Natural killer cell (primary cell): ENCODE measurements around the gene GPR107. TPM values are rescaled to one million over a fixed set of nuclear protein-coding genes. Genes with fewer than 3 reads are reported as not detected.

Experiments used
- ATAC-seq, 3 donors: fragments of 150-1000 bp in 2 of 3; fragments of 200-7000 bp in 1 of 3; cut with Tn5 transposase; 1 replicate in 1 of 3; 2 replicates in 2 of 3; pipeline ENCODE4 v1.10.0; 2021; ENCODE audit warnings: mild to moderate bottlenecking in 2 of 3, moderate library complexity in 2 of 3
- DNase-seq, 2 donors: peaks; one replicate each; pipeline versions ENCODE4 v3.0.0 to v3.0.0-alpha.2; 2013 to 2021; ENCODE audit warnings: mixed read lengths in 1 of 2
- H3K27ac ChIP-seq: one replicate; pipeline ENCODE4 v1.5.1; 2013; ENCODE audit warnings: mild to moderate bottlenecking, low read length
- H3K27me3 ChIP-seq: one replicate; pipeline ENCODE4 v1.6.1; 2013; ENCODE audit warnings: low read length; ENCODE audit not compliant: control insufficient read depth, insufficient read depth
- H3K36me3 ChIP-seq: one replicate; pipeline ENCODE4 v1.6.1; 2013; ENCODE audit warnings: low read length; ENCODE audit not compliant: control insufficient read depth, insufficient read depth
- H3K4me1 ChIP-seq: one replicate; pipeline ENCODE4 v1.6.1; 2013; ENCODE audit warnings: low read length; ENCODE audit not compliant: control insufficient read depth, insufficient read depth
- H3K4me3 ChIP-seq: one replicate; pipeline ENCODE4 v1.5.1; 2013; ENCODE audit warnings: low read length
- H3K9me3 ChIP-seq: one replicate; pipeline ENCODE4 v1.6.1; 2013; ENCODE audit warnings: low read length; ENCODE audit not compliant: control insufficient read depth, insufficient read depth
- H3K27ac Mint-ChIP-seq, 2 donors: one replicate each; pipeline ENCODE4 v1.8.0; 2022; ENCODE audit warnings: mild to moderate bottlenecking in 2 of 2, mixed read lengths in 2 of 2, moderate library complexity in 1 of 2
- H3K27me3 Mint-ChIP-seq, 2 donors: one replicate each; pipeline ENCODE4 v1.8.0; 2022; ENCODE audit warnings: low read depth in 2 of 2, mixed read lengths in 2 of 2
- H3K36me3 Mint-ChIP-seq: one replicate; pipeline ENCODE4 v1.8.0; 2022; ENCODE audit warnings: mixed read lengths
- H3K4me1 Mint-ChIP-seq, 2 donors: one replicate each; pipeline ENCODE4 v1.8.0; 2022; ENCODE audit warnings: mixed read lengths in 2 of 2
- H3K4me3 Mint-ChIP-seq: one replicate; pipeline ENCODE4 v1.8.0; 2022; ENCODE audit warnings: mild to moderate bottlenecking, moderate library complexity, mixed read lengths
- H3K9me3 Mint-ChIP-seq, 2 donors: one replicate each; pipeline ENCODE4 v1.8.0; 2022; ENCODE audit warnings: mixed read lengths in 2 of 2
- WGBS: methylation state at CpG from one replicate; pipeline ENCODE4 v1.1.7; 2013; ENCODE audit warnings: missing lambda C conversion rate; ENCODE audit not compliant: insufficient coverage; 5-methylcytosine and 5-hydroxymethylcytosine counted together
- intact Hi-C: fragments of 100-400 bp; cut with micrococcal nuclease; formaldehyde crosslinking; loops from one replicate; pipeline ENCODE4 v1.14.2; 2022
- total RNA-seq, 4 donors: library from RNA; stranded (reverse); fragments of 120-200 nt in 1 of 4; gene quantifications; one replicate each; pipeline versions ENCODE4 v1.2.3 to v1.2.4, GENCODE V29; 2013 to 2022
- TF ChIP-seq, protein P1 (sequence below): fragments of 200-600 bp; IDR thresholded peaks from one replicate; pipeline ENCODE4 v1.8.0; 2022; ENCODE audit warnings: antibody characterized with exemption

GPR107 gene
- total RNA-seq, 3 donors from 2014 or later (not counting 1 experiment from before 2014, with no cell fraction given) = 32.9 to 49.5 (median 41.8) TPM

DNA sequence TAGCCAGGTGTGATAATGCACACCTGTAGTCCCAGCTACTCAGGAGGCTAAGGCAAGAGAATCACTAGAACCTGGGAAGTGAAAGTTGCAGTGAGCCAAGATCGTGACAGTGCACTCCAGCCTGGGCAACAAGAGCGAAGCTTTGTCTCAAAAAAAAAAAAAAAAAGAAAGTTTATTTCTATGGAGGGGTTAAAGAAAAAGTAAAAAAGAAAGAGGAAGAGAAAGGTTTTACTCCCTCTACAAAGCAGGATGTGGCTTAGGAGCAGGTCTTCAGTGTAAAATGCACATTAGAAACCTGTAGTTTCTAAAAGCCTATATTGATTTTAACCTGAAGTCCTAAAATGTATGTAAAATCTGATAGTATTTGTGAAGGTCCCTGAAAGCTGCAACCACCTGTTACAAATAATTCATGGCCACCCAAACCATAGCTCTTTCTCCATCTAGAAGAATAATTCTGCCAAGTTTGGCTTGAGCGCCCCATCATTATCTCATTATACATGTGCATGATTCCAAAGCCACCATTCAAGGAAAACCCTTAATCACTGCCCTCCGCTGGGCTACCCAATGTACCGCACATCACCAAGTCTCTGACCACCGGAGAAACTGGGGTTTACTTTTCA, 14.1 kb upstream of the GPR107 start:
- TF ChIP-seq, protein P1, sequence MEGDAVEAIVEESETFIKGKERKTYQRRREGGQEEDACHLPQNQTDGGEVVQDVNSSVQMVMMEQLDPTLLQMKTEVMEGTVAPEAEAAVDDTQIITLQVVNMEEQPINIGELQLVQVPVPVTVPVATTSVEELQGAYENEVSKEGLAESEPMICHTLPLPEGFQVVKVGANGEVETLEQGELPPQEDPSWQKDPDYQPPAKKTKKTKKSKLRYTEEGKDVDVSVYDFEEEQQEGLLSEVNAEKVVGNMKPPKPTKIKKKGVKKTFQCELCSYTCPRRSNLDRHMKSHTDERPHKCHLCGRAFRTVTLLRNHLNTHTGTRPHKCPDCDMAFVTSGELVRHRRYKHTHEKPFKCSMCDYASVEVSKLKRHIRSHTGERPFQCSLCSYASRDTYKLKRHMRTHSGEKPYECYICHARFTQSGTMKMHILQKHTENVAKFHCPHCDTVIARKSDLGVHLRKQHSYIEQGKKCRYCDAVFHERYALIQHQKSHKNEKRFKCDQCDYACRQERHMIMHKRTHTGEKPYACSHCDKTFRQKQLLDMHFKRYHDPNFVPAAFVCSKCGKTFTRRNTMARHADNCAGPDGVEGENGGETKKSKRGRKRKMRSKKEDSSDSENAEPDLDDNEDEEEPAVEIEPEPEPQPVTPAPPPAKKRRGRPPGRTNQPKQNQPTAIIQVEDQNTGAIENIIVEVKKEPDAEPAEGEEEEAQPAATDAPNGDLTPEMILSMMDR = no peak
- WGBS = 1% methylated on average over 6 of the region's 6 CpGs
- Mint-ChIP-seq H3K27me3 (no peaks in the 10 kb centered on the region), H3K4me1 (peaks cover 78 to 79% of the 10 kb centered on the region in 2 donors), H3K36me3 (no peaks in the 10 kb centered on the region), H3K4me3 (peak overlapping the region; percentile 99), H3K27ac (peak overlapping the region; percentile 97 to 99), H3K9me3 (no peaks in the 10 kb centered on the region)
- Histone ChIP-seq H3K27ac (peak overlapping the region; percentile 85), H3K27me3 (no peaks in the 10 kb centered on the region), H3K36me3 (no peaks in the 10 kb centered on the region), H3K4me1 (peaks cover 67% of the 10 kb centered on the region), H3K4me3 (peak overlapping the region; percentile 19), H3K9me3 (no peaks in the 10 kb centered on the region)
- intact Hi-C loops = loop anchor here (2.0 to 10.0 kb wide), 5 partner anchors 17 to 215 kb away; partner anchors contain the start of gene TOR1A
- ATAC-seq = no peak
- DNase-seq = peak in 1 of 2 donors; percentile 60

DNA sequence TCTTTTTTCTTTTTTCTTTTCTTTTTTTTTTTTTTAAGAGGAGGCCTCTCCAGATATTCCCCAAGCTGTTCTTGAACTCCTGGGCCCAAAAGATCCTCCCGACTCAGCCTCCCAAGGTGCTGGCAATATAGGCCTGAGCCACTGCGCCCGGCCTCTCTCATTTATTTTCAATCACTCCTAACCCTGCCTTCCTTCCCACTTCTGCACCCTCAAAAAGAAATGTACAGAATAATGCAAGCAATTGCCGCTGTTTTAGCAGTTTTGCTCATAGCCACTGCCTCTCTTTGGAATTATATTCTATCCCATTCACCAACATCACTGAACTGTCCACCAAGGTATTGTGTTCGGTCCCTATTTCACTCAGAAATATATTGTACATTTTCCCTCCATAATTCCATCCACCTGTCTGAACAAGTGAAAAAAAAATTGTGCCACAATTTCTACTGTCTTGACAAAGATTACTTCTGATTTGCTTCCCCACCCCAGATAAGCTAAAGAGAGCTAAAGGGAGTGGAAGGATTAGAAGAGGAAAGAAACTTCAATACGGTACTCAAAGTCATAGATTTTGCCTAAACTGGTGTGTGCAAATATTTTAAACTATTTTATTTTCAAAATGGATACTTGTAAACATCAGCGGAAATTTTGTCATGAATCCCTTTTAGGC, 12.6 kb upstream of the GPR107 start:
- Histone ChIP-seq H3K9me3 (no peaks in the 10 kb centered on the region), H3K27ac (peak overlapping the region; percentile 87), H3K27me3 (no peaks in the 10 kb centered on the region), H3K36me3 (no peaks in the 10 kb centered on the region), H3K4me3 (peak overlapping the region; percentile 92), H3K4me1 (peaks cover 58% of the 10 kb centered on the region)
- TF ChIP-seq, protein P1 = no peak
- no peak for ATAC-seq
- intact Hi-C loops = loop anchor here (2.0 to 10.0 kb wide), 2 partner anchors 34 to 216 kb away; partner anchors contain the start of gene TOR1A
- peaks cover 76 to 78% of the 10 kb centered on the region in 2 donors for H3K4me1 Mint-ChIP-seq
- H3K4me3 Mint-ChIP-seq = peak overlapping the region; percentile 99
- peak overlapping the region; percentile 97 to 99 for H3K27ac Mint-ChIP-seq
- DNase-seq = no peak
- H3K27me3 Mint-ChIP-seq = no peaks in the 10 kb centered on the region
- H3K9me3 Mint-ChIP-seq = no peaks in the 10 kb centered on the region
- WGBS = 9% methylated on average over 5 of the region's 7 CpGs
- H3K36me3 Mint-ChIP-seq = no peaks in the 10 kb centered on the region

DNA sequence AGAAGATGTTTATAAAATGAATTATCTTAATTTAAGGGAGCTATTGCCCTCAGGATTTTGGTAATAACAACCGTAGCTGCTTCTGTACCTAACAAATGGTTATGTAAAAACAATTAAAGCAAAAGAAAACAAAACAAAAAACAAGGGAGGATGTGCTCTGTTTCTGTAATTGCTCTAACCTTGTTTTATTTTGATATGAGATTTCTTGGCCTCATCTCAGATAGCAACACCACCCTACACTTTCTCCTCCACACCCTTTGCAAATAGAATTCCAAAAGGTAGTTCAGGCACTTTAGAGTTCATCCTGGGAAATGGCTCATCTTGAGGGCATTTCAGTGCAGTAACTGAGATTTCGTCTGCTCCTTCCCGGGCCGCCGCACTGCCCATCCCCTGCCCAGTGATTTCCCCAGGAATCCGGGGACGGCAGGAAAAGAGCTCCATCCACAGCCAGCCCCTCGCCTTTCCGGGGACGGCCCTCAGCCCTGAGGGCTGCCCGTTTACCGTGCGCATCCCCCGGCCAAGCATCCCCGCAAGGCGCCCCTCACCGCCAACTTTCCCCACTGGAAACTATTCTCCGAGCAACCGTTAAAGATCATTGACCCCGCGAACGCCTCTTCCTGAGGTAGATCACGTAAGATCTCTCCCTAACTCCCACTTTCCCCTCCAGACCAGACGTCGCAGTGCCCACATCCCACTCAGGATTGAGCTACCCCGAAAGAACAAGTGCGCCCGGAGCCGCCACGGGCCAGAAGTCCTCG, 11.9 kb upstream of the GPR107 start:
- peaks cover 69 to 76% of the 10 kb centered on the region in 2 donors for H3K4me1 Mint-ChIP-seq
- Histone ChIP-seq H3K4me1 (peaks cover 53% of the 10 kb centered on the region), H3K4me3 (peak overlapping the region; percentile 92), H3K9me3 (no peaks in the 10 kb centered on the region), H3K27me3 (no peaks in the 10 kb centered on the region), H3K27ac (peak overlapping the region; percentile 87), H3K36me3 (no peaks in the 10 kb centered on the region)
- DNase-seq (no peak), ATAC-seq (no peak)
- peak overlapping the region; percentile 97 to 99 for H3K27ac Mint-ChIP-seq
- no peaks in the 10 kb centered on the region for H3K36me3 Mint-ChIP-seq
- peak overlapping the region; percentile 99 for H3K4me3 Mint-ChIP-seq
- no peaks in the 10 kb centered on the region for H3K9me3 Mint-ChIP-seq
- H3K27me3 Mint-ChIP-seq = no peaks in the 10 kb centered on the region
- TF ChIP-seq, protein P1 = no peak
- intact Hi-C loops = loop anchor here (2.0 to 10.0 kb wide), 3 partner anchors 35 to 217 kb away; partner anchors contain the start of gene TOR1A
- under 1% methylated on average over 31 of the region's 31 CpGs for WGBS
